Activated T-helper 1 cell treated with Interleukin-2 at 50 U/mL for 16 hours (primary cell): ENCODE measurements around the gene SUPT5H.
"Not testable (repeated sequence)": the region's sequence is repeated elsewhere in the genome, so short reads cannot be mapped to it uniquely, and the experiment has no call there.

Source experiments
- DNase-seq: peaks from one replicate; pipeline ENCODE4 v3.0.0-alpha.2; 2020; ENCODE audit warnings: low read depth

The SUPT5H gene

GRCh38 chr19:39425744-39426143 lies 19.6 kb upstream of the SUPT5H start:
- DNase-seq = no peak

GRCh38 chr19:39426170-39426569 lies 19.2 kb upstream of the SUPT5H start:
- no peak for DNase-seq

- no peak for DNase-seq
Measured at GRCh38 chr19:39427707-39428106, 17.7 kb upstream of the SUPT5H start.

GRCh38 chr19:39428283-39429112 lies 16.9 kb upstream of the SUPT5H start:
- no peak for DNase-seq

GRCh38 chr19:39430675-39431593 lies 14.4 kb upstream of the SUPT5H start:
- DNase-seq = peak; percentile 50

- no peak for DNase-seq
Measured at GRCh38 chr19:39432677-39433025, 12.7 kb upstream of the SUPT5H start.

GRCh38 chr19:39433480-39434079 lies 11.8 kb upstream of the SUPT5H start:
- DNase-seq = no peak

GRCh38 chr19:39434123-39435076 lies 11.0 kb upstream of the SUPT5H start:
- no peak for DNase-seq

- peak; percentile 99 for DNase-seq
Measured at GRCh38 chr19:39435499-39436349, 9.7 kb upstream of the SUPT5H start, which contains the start of gene RPS16. Gene RPS16, minus strand, starts transcription at chr19:39435949. Its CDS starts 54 bp downstream, at chr19:39435895.

GRCh38 chr19:39436350-39436716 lies 9.0 kb upstream of the SUPT5H start:
- no peak for DNase-seq

GRCh38 chr19:39438270-39438934 lies 7.0 kb upstream of the SUPT5H start:
- DNase-seq = no peak

- no peak for DNase-seq
Measured at GRCh38 chr19:39444598-39445195, 685 bp upstream of the SUPT5H start.

GRCh38 chr19:39446365-39447084 lies 1.1 kb downstream of the SUPT5H start:
- DNase-seq = no peak

GRCh38 chr19:39448271-39448670 lies 2.9 kb downstream of the SUPT5H start:
- no peak for DNase-seq

- DNase-seq = no peak
Measured at GRCh38 chr19:39449116-39449797, 3.9 kb downstream of the SUPT5H start.

- not testable (repeated sequence) for DNase-seq
Measured at GRCh38 chr19:39451257-39451656, 5.9 kb downstream of the SUPT5H start.

- DNase-seq = no peak
Measured at GRCh38 chr19:39463403-39463802, 18.0 kb downstream of the SUPT5H start.
